ENCODE measurements around the gene MADD.

Gene MADD

GRCh38 chr11:47329431-47329986, 59.6 kb downstream of the MADD start:
- no peaks in the 10 kb centered on the region for H3K79me2 ChIP-seq (ENCODE audit: low read length)
- H3K9me3 ChIP-seq (ENCODE audit: insufficient read depth, low read length), result no peaks in the 10 kb centered on the region
- TF ChIP-seq EZH2phosphoT487 (IDR thresholded peaks at IDR 0.05; ENCODE audit: low read depth) (no peak), CTCF (IDR thresholded peaks at IDR 0.05; ENCODE audit: low read depth, low read length) (no peak)
- H3K4me3 ChIP-seq (ENCODE audit: low read length), result no peak overlapping the region
- H3K36me3 ChIP-seq (replicated peaks; ENCODE audit: low read depth, low read length), result peaks cover 30% of the 10 kb centered on the region
- H3K27me3 ChIP-seq (ENCODE audit: low read depth, low read length), result no peaks in the 10 kb centered on the region
- peaks cover 30% of the 10 kb centered on the region for H3K4me1 ChIP-seq (ENCODE audit: low read length)
- no peak overlapping the region for H3K27ac ChIP-seq (ENCODE audit: low read length)
- H4K20me1 ChIP-seq (ENCODE audit: insufficient read depth, low read length), result peaks cover 12% of the 10 kb centered on the region
- H2AFZ ChIP-seq (ENCODE audit: low read depth, low read length), result no peak overlapping the region
- H3K4me2 ChIP-seq (ENCODE audit: low read length), result no peak overlapping the region
- no peak overlapping the region for H3K9ac ChIP-seq (ENCODE audit: low read length)

- Histone ChIP-seq H3K4me3 (ENCODE audit: low read length) (no peak overlapping the region), H3K79me2 (ENCODE audit: low read length) (no peaks in the 10 kb centered on the region), H3K4me1 (ENCODE audit: low read length) (peaks cover 30% of the 10 kb centered on the region), H3K27ac (ENCODE audit: low read length) (no peak overlapping the region), H3K27me3 (ENCODE audit: low read depth, low read length) (no peaks in the 10 kb centered on the region), H4K20me1 (ENCODE audit: insufficient read depth, low read length) (peaks cover 12% of the 10 kb centered on the region), H2AFZ (ENCODE audit: low read depth, low read length) (no peak overlapping the region), H3K9ac (ENCODE audit: low read length) (no peak overlapping the region), H3K36me3 (replicated peaks; ENCODE audit: low read depth, low read length) (peaks cover 30% of the 10 kb centered on the region), H3K9me3 (ENCODE audit: insufficient read depth, low read length) (no peaks in the 10 kb centered on the region), H3K4me2 (ENCODE audit: low read length) (peak overlapping the region; percentile 22; the same call in 1 of the 2 replicates)
- no peak for TF ChIP-seq CTCF (IDR thresholded peaks at IDR 0.05; ENCODE audit: low read depth, low read length)
- TF ChIP-seq EZH2phosphoT487 (IDR thresholded peaks at IDR 0.05; ENCODE audit: low read depth), result no peak
These were observed 60.3 kb downstream of the MADD start for GRCh38 chr11:47329987-47330931.

- Histone ChIP-seq H4K20me1 (ENCODE audit: insufficient read depth, low read length) (peaks cover 12% of the 10 kb centered on the region), H3K4me3 (ENCODE audit: low read length) (no peak overlapping the region), H2AFZ (ENCODE audit: low read depth, low read length) (no peak overlapping the region), H3K4me2 (ENCODE audit: low read length) (no peak overlapping the region), H3K36me3 (replicated peaks; ENCODE audit: low read depth, low read length) (peaks cover 23% of the 10 kb centered on the region), H3K79me2 (ENCODE audit: low read length) (no peaks in the 10 kb centered on the region), H3K27me3 (ENCODE audit: low read depth, low read length) (no peaks in the 10 kb centered on the region), H3K27ac (ENCODE audit: low read length) (no peak overlapping the region), H3K4me1 (ENCODE audit: low read length) (peaks cover 30% of the 10 kb centered on the region), H3K9me3 (ENCODE audit: insufficient read depth, low read length) (no peaks in the 10 kb centered on the region), H3K9ac (ENCODE audit: low read length) (no peak overlapping the region)
- TF ChIP-seq EZH2phosphoT487 (IDR thresholded peaks at IDR 0.05; ENCODE audit: low read depth), result no peak
- no peak for TF ChIP-seq CTCF (IDR thresholded peaks at IDR 0.05; ENCODE audit: low read depth, low read length)
These were observed 61.7 kb downstream of the MADD start for GRCh38 chr11:47331454-47332302.

Data from OCI-LY3 (cell line).